Peyer's patch (tissue), 4 donors: ENCODE measurements around the gene BANK1. TPM values are rescaled to one million over a fixed set of nuclear protein-coding genes. Genes with fewer than 3 reads are reported as not detected.

Source experiments
- DNase-seq, 3 donors: peaks; one replicate each; pipeline ENCODE4 v3.0.0-alpha.2; 2017 to 2019
- H3K27ac ChIP-seq, 4 donors: fragments of 200-600 bp; sonication (generic); one replicate each; pipeline ENCODE4 v1.5.1; 2016 to 2019
- H3K27me3 ChIP-seq, 2 donors: fragments of 200-600 bp; sonication (generic); one replicate each; pipeline ENCODE4 v1.5.1; 2019
- H3K36me3 ChIP-seq, 3 donors: fragments of 200-600 bp; sonication (generic); one replicate each; pipeline ENCODE4 v1.5.1; 2016 to 2019
- H3K4me1 ChIP-seq, 4 donors: fragments of 200-600 bp; sonication (generic); one replicate each; pipeline ENCODE4 v1.5.1; 2016 to 2019
- H3K4me3 ChIP-seq, 4 donors: fragments of 200-600 bp; sonication (generic); 1 replicate in 3 of 4; 2 replicates in 1 of 4; pipeline ENCODE4 v1.5.1; 2016 to 2019; ENCODE audit warnings: mild to moderate bottlenecking in 1 of 4
- H3K9me3 ChIP-seq, 4 donors: fragments of 200-600 bp; sonication (generic); one replicate each; pipeline ENCODE4 v1.5.1; 2016 to 2019; ENCODE audit warnings: mild to moderate bottlenecking in 1 of 4
- CTCF ChIP-seq, 6 experiments: fragments of 450-650 bp in 4 of 6; fragments of 200-600 bp in 2 of 6; sonication (generic) in 1 of 6; IDR thresholded peaks; one replicate each; pipeline ENCODE4 v1.5.1; 2017 to 2019; ENCODE audit warnings: antibody characterized with exemption in 6 of 6, mild to moderate bottlenecking in 3 of 6, moderate library complexity in 1 of 6
- POLR2A ChIP-seq, 2 donors: fragments of 450-650 bp; IDR thresholded peaks; one replicate each; pipeline ENCODE4 v1.5.1; 2017; ENCODE audit warnings: antibody characterized with exemption in 2 of 2, mild to moderate bottlenecking in 2 of 2, moderate library complexity in 2 of 2
- total RNA-seq, 4 donors: library from RNA; depleted of rRNA; stranded (reverse); fragments of >200 nt; gene quantifications; one replicate each; pipeline ENCODE4 v1.1.0, GENCODE V29; 2016

BANK1 gene
- total RNA-seq, 4 donors from 2014 or later = 0.53 to 351 (median 7.9) TPM

GRCh38 chr4:101969965-101970364 is 179.4 kb downstream of the BANK1 start:
- H3K4me1 ChIP-seq = no peaks in the 10 kb centered on the region
- no peak for DNase-seq
- no peak overlapping the region for H3K4me3 ChIP-seq
- no peaks in the 10 kb centered on the region for H3K27me3 ChIP-seq
- H3K27ac ChIP-seq = no peak overlapping the region
- H3K9me3 ChIP-seq = no peaks in the 10 kb centered on the region
- no peak for TF ChIP-seq POLR2A (IDR thresholded peaks at IDR 0.05)
- TF ChIP-seq CTCF (IDR thresholded peaks at IDR 0.05) = no peak
- no peaks in the 10 kb centered on the region for H3K36me3 ChIP-seq

- no peak for TF ChIP-seq POLR2A (IDR thresholded peaks at IDR 0.05)
- TF ChIP-seq CTCF (IDR thresholded peaks at IDR 0.05) = no peak
- H3K4me1 ChIP-seq = no peaks in the 10 kb centered on the region
- H3K4me3 ChIP-seq = no peak overlapping the region
- H3K9me3 ChIP-seq = no peaks in the 10 kb centered on the region
- no peaks in the 10 kb centered on the region for H3K36me3 ChIP-seq
- DNase-seq = no peak
- H3K27ac ChIP-seq = no peak overlapping the region
- H3K27me3 ChIP-seq = no peaks in the 10 kb centered on the region
These were observed 180.1 kb downstream of the BANK1 start for GRCh38 chr4:101970547-101971155.

- no peak overlapping the region for H3K4me3 ChIP-seq
- no peaks in the 10 kb centered on the region for H3K4me1 ChIP-seq
- H3K9me3 ChIP-seq = no peaks in the 10 kb centered on the region
These were observed 182.3 kb downstream of the BANK1 start for GRCh38 chr4:101972791-101973190.

GRCh38 chr4:101973361-101973760 is 182.8 kb downstream of the BANK1 start:
- H3K27me3 ChIP-seq = no peaks in the 10 kb centered on the region

More at GRCh38 chr4:101972791-101973190, 182.3 kb downstream of the BANK1 start:
- no peak for DNase-seq
- H3K27me3 ChIP-seq = no peaks in the 10 kb centered on the region
- no peak overlapping the region for H3K27ac ChIP-seq
- TF ChIP-seq CTCF (IDR thresholded peaks at IDR 0.05) (no peak), POLR2A (IDR thresholded peaks at IDR 0.05) (no peak)
- H3K36me3 ChIP-seq = no peaks in the 10 kb centered on the region

GRCh38 chr4:101977076-101977475 is 186.5 kb downstream of the BANK1 start:
- no peaks in the 10 kb centered on the region for H3K27me3 ChIP-seq
- H3K36me3 ChIP-seq = no peaks in the 10 kb centered on the region
- H3K4me3 ChIP-seq = no peak overlapping the region
- no peaks in the 10 kb centered on the region for H3K4me1 ChIP-seq
- TF ChIP-seq CTCF (IDR thresholded peaks at IDR 0.05) (no peak), POLR2A (IDR thresholded peaks at IDR 0.05) (no peak)
- DNase-seq = no peak
- no peak overlapping the region for H3K27ac ChIP-seq
- no peaks in the 10 kb centered on the region for H3K9me3 ChIP-seq

More at GRCh38 chr4:101973361-101973760, 182.8 kb downstream of the BANK1 start:
- Histone ChIP-seq H3K9me3 (no peaks in the 10 kb centered on the region), H3K4me1 (no peaks in the 10 kb centered on the region), H3K4me3 (no peak overlapping the region), H3K27ac (no peak overlapping the region), H3K36me3 (no peaks in the 10 kb centered on the region)
- TF ChIP-seq POLR2A (IDR thresholded peaks at IDR 0.05) (no peak), CTCF (IDR thresholded peaks at IDR 0.05) (no peak)
- DNase-seq = no peak

- DNase-seq = no peak
- TF ChIP-seq CTCF (IDR thresholded peaks at IDR 0.05) (no peak), POLR2A (IDR thresholded peaks at IDR 0.05) (no peak)
These were observed 191.2 kb downstream of the BANK1 start for GRCh38 chr4:101981756-101982155.

More at GRCh38 chr4:101981756-101982155, 191.2 kb downstream of the BANK1 start:
- no peaks in the 10 kb centered on the region for H3K9me3 ChIP-seq
- no peaks in the 10 kb centered on the region for H3K36me3 ChIP-seq
- no peak overlapping the region for H3K4me3 ChIP-seq
- no peaks in the 10 kb centered on the region for H3K4me1 ChIP-seq
- no peaks in the 10 kb centered on the region for H3K27me3 ChIP-seq
- no peak overlapping the region for H3K27ac ChIP-seq
